Ammon's horn (tissue), 1 donor: ENCODE results near the gene OSTM1.

ENCODE experiments used
- DNase-seq: peaks from one replicate; pipeline ENCODE4 v3.0.0-alpha.2; 2016; ENCODE audit warnings: low spot score

OSTM1 gene

DNA sequence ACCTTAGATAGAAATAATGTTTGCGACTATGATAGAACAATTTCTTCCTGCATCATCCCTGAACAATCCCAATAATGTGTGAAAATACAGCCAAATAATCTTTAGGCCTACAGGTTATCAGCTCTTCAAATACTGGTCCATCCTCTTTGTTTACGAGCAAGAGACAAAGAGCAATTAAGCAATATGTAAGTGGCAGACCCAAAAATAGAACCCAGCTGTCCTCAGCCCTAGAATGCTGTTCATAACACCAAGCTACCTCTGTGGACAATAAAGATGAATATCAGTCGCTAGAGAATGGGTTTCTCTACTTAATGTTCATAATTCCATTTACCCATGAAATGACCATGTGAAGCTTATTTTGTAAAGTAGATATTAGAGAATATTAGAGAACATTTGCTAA, 28.4 kb upstream of the OSTM1 start:
- DNase-seq: no peak

DNA sequence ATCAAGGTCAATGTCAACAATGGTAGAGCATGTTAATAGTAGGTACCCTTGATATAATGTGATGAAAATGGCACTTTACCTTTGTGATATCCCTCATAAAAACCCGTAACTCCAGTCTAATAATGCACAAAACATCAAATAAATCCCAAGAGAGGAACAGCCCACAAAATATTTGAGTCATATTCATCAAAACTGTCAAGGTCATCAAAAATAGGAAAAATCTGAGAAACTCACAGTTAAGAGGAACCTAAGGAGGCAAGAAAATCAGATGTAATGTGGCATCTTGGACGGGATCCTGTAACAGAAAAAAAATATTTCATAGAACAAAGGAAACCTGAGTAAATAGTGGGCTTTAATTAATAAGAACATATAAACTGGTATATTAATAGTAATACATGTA, 25.5 kb upstream of the OSTM1 start:
- DNase-seq: no peak

- no peak for DNase-seq
These were observed 23.3 kb upstream of the OSTM1 start for GRCh38 chr6:108097882-108098281.

DNA sequence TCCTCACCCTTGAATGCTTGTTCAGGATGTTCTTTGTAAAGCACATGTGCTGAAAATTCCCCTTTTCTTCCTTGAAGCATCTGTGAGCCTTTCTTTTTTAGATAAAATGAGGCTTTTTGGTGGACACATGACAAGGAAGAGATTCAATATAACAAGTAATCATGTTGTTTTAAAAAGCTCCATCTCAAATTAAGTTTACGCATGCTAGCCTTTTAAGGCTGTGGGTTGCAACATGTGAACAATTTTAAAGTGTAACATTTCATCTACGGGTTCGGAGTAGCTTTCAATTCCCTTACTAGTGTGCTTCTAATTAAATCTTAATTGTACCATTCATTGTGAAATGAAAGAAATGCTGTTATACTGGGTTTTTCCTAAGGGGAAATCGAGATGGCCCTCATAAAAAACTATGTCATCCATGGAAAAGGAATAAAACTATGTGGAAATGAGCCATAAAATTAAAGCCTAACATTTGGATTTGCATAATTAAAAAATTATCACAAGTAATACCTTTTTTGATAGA, 19.3 kb upstream of the OSTM1 start:
- no peak for DNase-seq

DNA sequence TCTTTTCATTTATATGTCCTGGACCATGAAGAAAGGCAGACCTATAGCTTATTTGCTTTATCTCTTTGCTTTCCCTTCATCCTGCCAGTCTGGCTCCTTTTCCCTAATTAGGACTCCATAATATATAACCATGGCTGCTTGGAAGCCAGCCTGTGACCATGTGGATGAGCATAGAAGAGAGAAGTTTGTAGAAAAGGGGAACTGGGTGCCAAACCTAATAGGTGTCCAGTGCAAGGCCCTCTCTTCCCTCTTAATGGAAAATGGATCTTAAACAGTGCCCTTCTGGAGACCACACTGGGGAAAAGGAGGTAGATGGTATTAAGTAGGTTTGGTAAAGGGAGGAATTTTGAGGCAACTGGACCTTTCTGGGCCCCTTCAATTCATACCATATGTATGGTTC, 16.7 kb upstream of the OSTM1 start:
- no peak for DNase-seq

- DNase-seq: no peak
These were observed 8.8 kb upstream of the OSTM1 start for GRCh38 chr6:108083349-108083748.

DNA sequence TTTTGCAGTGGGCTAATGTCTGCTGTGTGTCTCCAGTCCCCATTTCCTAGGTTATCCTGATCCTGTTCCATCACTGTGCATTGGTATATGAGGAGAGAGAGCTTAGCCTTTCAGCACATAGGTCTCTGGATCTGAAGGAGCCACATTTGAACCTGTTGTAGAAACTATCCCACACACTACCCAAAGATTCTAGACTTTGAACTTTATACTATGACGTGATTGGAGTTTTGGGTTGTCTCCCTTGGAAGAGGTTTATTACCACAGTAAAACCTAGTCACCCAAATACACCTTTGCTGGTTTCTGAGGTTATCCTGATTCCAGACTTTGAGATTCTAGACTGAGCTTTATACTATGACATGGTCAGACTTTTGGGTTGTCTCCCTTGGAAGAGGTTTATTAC, 8.0 kb upstream of the OSTM1 start:
- DNase-seq: no peak

DNA sequence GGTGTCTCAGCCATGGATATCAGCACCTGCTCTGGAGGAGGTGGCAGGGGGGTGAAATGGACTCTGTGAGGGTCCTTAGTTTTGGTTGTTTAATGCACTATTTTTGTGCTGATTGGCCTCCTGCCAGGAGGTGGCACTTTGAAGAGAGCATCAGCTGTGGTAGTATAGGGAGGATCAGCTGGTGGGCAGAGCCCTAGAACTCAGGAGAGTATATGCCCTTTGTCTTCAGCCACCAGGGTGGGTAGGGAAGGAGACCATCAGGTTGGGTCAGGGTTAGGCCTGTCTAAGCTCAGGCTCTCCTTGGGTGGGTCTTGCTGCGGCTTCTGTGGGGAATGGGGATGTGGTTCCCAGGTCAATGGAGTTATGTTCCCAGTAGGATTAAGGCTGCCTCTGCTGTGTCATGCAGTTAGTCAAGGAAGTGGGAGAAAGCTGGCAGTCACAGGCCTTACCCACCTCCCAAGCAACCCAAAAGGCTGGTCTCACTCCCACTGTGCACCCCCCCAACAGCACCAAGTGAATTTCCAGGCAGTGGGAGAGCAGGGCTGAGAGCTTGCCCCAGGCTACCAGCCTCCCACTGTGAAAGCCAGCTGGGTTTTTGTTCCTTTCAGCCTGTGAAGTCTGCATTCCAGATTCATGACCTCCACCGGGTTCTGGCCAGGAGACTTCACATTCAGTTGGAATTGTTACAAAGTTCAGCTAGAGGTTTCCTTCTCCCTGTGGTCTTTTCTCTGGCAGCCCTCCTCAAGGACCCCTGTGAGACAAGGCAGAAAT, 5.7 kb upstream of the OSTM1 start:
- no peak for DNase-seq

GRCh38 chr6:108078191-108078590, 3.6 kb upstream of the OSTM1 start:
- DNase-seq: no peak

DNA sequence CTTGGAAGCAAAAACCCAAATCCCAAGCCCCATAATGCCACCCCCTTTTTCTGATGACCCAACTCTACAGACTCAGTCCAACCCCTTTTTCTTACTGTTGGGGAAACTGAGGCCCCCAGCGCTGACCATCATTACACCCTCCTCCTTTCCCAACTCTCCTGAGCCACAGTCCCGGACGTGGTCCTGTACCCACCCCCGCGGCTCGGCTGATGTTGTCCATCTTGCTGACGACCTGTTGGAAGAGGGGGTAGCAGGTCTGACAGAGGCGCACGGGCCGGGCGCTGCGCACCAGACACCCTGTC, 533 bp downstream of the OSTM1 start:
- DNase-seq: peak; percentile 45

- DNase-seq: no peak
These were observed 2.7 kb downstream of the OSTM1 start for GRCh38 chr6:108071736-108072276.

DNA sequence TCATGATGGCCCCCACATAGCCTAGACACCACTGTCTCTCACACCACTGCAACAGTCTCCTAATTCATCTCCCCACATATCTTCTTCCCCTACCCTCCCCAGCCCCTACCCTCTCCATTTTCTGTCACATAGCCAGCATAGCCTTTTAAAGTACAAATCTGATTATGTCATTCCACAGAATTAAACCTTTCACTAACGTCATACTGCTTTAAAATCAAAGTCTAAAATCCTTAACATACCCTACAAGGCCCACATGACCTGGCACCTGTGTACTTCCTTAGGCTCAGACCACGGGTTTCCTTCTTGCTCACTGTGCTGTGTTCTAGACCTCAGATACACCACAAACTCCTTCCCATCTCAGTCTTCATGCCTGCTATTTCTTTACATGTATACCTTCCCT, 5.9 kb downstream of the OSTM1 start:
- DNase-seq: no peak

DNA sequence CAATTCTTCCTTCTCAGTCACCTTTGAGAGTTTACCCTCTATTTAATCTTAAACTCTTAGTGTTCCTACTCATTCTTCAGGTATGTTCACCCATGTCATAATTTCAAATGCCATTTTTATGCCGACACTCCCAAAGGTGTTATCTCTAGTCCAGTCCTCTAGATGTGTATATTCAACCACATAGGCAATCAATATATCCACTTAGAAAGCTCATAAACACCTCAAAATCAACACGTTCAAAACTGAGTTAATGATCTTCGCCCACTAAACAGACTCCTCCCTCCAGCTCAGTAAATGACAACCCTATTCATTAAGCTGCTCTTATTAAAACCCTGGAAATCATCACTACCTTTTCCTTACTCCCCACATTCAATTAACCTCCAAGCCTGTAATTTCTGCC, 6.4 kb downstream of the OSTM1 start:
- DNase-seq: no peak

GRCh38 chr6:108052706-108053105, 21.8 kb downstream of the OSTM1 start:
- no peak for DNase-seq

DNA sequence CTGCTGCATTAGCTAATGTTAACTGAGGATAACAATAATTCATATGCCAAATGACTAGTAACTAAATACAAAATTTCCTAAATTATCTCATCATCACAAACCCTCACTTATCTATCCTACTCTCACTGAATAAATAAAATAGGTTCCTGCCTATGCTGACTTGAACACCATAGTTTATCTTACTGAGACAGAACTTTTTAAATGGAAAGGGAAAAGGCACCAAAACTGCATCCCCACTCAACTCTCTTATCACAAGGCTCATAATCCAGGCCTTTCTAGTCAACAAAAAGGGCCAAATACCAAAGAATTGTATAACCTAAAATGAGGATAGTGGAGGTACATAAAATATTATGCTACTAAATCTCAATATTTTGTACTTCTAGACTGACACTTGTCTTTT, 23.1 kb downstream of the OSTM1 start:
- no peak for DNase-seq

GRCh38 chr6:108039681-108040080, 34.9 kb downstream of the OSTM1 start:
- no peak for DNase-seq

- no peak for DNase-seq
These were observed 37.7 kb downstream of the OSTM1 start for GRCh38 chr6:108036884-108037283.

DNA sequence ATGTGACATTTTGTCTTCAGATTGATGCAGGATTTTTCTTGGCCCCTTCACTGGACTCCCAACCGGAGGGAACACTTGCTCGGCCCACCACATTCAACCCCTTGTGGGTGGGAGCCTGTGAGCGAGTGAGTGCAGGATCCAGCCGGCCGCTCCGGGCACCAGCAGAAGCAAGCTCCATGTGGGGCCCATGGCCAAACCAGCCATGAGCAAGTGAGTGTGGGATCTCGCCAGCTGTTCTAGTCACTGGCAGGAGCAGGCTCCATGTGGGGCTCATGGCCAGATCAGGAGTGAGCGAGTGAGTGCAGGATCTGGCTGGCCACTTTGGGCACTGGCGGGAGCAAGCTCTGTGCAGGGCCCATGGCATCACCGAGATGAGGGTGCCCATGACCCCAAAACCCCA, 42.6 kb downstream of the OSTM1 start:
- DNase-seq: no peak

GRCh38 chr6:108030211-108030610, 44.3 kb downstream of the OSTM1 start:
- DNase-seq: no peak

GRCh38 chr6:108029226-108029921, 45.2 kb downstream of the OSTM1 start:
- DNase-seq: no peak

DNA sequence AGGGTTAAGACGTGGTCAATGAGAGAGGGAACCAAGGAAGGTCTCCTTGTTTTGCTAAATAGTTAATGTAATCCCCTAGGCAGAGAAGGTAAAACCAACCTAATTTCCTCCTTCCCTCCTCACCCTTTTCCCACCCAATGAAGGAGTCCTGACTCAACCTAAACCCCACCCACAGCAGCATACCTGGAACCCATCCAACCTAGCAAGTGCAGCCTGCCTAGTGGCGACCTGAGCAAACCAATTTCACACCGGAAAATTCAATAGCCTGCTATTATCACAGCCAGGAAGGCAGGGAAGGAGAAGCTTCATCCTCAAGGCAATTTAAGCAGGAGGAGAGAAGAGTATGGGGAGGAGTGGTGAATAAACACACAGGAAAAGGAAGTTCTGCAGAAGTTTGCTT, 46.9 kb downstream of the OSTM1 start:
- DNase-seq: no peak

GRCh38 chr6:108027056-108027455, 47.5 kb downstream of the OSTM1 start:
- DNase-seq: no peak

DNA sequence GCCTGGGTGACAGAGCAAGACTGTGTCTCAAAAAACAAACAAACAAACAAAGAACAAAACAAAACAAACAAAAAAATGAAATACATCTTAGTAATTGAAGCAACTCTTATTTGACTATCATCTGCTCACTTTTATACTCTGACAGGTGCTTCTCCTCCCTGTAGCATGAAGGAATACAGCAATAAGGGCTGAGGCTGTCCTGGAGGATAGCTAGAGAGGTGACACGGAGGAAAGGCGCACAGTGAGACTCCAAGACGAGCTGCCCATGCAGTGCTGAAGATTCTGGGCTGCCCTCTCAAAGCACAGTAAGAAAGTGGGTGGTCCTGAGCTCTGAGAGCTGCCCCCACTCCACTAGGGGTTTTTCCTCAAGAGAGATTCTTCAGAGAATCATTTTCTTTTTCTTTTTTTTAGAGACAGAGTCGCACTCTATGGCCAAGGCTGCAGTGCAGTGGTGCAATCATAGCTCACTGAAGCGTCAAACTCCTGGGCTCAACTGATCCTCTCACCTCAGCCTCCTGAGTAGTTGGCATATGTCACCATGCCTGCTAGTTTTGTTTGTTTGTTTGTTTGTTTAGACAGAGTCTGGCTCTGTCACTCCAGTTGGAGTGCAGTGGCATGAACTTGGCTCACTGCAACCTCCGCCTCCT, 50.0 kb downstream of the OSTM1 start:
- DNase-seq: no peak
